GM19023 (cell line): ENCODE results near the gene LZTR1.

Experiments used
- ATAC-seq: cut with Tn5 transposase; IDR thresholded peaks from one replicate; pipeline ENCODE4 v1.9.1; 2021; ENCODE audit warnings: mild to moderate bottlenecking, moderate library complexity; ENCODE audit not compliant: unreplicated experiment

Gene LZTR1

DNA sequence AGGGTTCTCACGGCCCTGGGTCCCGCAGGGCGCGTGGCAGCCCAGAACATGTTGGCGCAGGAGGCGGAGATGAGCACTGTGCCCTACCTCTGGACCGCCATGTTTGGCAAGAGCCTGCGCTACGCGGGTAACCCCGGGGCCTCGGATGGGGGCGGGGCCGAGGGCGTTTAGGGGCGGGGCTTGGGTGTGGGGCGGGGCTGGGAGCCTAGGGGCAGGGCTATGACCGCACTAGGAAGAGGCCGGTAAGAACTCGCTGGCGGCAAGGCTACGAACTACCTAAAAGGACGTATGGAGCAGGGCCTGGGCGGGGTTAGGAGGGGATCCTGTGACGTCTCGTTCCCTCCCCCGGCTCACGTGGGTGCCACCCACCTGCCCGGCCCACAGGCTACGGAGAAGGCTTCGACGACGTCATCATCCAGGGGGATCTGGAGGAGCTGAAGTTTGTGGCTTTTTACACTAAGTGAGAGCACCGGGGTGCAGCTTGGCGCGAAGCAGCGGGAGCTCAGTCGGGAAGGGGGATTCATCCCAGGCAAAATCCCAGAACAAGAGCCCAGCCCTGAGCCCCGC, 2.8 kb upstream of the LZTR1 start:
- no peak for ATAC-seq

DNA sequence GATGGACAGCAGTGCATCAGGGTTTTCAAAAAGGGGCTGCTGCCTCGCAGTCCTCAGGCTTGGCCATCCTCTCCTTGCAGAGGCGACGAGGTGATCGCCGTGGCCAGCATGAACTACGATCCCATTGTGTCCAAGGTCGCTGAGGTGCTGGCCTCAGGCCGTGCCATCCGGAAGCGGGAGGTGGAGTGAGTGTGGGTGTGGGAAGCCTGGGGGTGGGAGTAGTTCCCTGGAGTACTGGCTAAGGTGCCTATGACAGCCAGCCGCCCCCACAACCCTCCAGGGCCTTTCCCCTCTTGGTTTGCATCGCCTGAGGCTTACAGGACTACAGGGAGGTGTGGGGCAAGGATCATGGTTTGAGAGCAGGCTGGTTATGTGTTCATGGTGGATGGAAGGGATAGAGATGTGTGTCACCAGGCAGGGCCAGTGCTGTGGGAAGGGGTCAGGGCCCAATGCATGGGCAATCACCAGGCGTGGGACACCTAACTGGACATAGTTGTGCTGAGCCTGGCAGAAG, 2.1 kb upstream of the LZTR1 start:
- no peak for ATAC-seq

DNA sequence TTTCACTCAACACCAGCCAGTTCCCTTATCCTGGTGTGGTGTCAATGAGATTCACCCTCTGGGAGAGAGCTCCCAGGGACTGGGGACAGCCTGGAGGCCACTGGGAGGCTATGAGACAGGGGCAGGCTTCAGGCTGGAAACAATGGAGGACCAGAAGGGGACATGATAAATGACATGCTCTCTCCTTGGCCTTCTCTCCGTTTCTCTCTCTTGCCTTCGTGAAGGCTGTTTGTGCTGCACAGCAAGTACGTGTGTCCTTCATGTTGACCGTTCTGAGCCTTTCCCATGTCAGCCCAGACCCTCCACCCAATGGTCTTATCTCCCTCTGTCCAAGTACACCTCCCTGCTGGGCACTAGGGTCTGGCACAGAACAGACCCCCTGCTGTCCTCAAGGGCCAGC, 1.6 kb upstream of the LZTR1 start:
- ATAC-seq, result no peak

DNA sequence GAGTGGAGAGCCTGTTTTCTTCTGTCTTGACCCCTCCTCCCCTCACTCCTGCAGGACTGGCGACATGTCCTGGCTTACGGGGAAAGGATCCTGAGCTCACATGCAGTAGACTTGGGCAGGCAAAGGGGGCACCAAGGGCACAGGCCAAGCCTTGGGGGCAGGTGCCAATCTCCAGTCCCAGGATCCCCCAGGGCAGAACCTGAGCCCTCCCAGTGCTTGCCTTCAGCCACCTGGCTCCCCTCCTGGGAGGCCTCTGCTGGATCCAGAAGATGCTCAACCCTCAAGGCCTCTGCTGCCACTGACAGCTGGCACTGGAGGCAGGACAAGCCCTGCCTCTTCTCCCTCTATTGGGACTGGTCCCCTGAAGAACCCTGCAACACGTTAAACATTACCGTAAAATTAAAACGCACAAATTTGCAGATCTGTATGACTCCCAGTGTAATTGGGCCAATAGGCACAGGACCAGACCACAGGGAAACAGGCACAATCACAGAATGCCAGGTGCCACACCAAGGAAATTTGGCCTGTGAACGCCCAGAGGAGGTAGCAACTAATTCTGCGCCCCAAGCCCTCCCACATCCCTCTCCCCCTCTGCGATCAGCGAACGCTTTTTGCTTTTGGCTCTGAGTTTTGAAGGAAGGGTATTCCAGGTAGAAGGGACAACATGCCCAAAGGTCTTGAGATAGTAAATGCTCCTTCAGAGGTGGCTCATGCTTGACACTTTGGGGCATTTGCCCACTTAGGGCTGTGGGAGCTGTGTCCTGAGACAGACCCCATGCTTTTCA, 967 bp upstream of the LZTR1 start:
- ATAC-seq, result no peak

DNA sequence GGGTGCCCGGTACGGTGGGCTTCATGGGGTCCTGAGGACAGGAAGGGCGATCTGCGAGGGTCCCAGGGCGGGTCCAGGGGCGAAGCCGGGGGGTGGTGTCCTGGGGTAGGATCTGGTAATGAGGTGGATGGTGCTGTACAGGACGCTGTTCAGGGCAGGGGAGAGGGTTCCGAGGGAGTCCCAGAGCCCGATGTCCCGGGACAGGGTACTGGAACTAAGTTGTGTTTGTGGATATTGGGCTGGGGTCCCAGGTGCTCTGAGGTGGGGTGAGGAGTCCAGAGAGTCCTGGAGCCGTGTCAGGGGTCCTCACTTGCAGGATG, 426 bp downstream of the LZTR1 start:
- no peak for ATAC-seq

DNA sequence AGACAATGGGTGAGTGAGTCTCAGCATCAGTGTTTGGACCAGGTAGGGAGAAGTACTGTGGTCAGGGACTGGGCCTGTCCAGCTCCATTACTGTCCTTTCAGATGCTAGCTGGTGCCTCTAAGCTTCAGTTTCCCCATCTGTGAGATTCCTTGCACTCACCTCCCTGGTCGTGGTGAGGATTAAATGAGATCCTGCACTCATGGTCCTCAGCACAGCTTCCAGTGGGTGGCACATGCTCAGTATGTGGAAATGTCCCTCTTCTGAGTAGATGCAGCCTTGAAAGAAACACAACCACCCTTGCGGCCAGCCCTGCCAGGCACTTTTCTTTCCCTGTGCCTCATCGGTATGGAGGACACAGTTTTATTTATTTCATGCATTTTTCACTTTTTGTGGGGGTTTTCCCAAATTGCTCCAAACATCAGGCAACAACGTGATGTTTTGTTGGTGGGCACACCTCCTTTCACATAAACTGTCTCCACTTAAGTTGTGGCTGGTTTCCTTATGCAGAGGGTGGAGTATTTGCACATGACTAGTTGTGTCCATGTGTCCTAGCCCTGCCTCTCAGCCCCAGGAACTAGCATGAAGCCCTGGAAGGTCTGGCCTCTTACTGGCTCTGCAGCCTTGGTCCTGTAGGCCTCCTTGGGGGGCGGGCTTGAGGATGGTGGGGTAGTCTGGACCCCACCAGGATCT, 1.1 kb downstream of the LZTR1 start:
- no peak for ATAC-seq

DNA sequence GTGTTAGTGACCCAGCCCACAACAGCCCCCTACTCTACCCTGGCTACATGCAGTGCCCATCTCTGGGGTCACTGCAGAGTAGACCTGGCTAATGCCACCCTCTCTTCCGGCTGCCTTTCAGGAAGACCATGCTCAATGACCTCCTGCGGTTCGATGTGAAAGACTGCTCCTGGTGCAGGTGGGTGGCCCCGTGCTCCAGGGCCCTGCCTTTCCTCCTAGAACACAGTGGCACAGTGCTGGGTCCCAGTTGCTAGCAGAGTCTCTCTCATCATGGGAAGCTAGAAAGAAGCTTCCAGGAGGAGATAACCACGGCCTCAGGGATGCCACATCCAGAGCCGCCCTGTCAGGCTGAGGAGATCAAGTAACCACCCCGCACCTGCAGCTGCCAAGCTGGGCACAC, 3.6 kb downstream of the LZTR1 start:
- ATAC-seq, result no peak

DNA sequence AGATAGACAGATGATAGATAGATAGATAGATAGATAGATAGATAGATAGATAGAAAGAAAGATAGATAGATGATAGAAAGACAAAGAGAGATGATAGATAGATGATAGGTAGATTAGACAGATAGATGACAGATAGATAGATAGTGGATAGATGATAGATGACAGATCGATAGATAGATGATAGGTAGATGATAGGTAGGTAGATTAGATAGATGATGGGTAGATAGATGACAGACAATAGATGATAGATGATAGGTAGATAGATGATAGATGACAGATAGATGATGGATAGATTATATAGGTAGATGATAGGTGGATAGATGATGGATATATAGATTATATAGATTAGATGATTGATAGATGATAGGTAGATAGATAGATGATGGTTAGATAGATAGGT, 4.3 kb downstream of the LZTR1 start:
- ATAC-seq, result no peak

DNA sequence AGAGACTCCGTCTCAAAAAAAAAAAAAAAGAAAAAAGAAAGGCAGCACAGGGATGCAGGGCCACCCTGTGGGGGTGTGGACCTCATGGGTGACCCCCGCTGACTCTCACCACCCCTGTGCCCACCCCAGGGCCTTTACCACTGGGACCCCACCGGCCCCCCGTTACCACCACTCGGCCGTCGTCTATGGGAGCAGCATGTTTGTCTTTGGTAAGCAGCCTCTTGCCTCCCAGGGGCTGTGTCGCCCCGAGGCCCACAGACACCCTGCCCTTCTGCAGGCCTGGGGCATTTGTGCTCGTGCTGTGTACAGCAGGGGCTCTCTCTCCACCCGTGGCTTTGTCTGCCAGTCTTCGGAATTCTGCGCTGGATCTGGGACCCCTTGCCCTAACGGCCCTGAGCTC, 5.3 kb downstream of the LZTR1 start:
- ATAC-seq, result no peak

DNA sequence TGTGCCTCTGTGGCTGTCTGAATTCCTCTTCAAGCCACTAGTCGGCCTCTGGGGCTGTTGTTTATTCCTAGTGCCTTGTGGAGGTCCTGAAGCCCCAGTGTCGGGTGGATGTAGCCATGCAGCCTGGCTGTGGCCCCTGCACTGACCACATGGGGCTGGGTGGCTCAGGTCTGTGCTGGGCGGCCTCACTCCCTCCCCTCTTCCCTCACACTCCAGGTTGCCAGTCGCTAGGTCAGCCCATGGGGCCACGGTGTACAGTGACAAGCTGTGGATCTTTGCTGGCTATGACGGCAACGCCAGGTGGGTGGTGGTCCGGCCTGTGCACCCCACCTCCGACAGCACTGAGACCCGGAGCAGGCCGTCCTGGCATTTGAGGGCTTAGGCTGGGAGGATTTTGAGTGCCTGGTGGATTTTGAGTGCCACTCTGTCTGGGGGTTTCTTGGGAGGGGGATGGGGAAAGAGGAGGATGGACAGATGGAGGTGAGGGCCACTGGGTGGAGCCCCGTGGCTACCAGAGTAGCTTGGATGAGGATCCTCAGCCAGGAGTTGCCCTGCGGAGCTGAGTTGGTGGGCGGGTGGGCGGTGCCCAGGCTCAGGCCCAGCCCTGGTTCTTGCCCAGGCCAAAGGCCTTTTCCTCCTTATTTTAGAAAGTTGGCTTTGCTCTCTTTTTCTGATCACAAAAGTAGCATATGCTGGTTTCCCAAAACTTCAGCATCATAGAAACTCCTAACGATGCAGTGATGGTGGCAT, 6.7 kb downstream of the LZTR1 start:
- no peak for ATAC-seq

DNA sequence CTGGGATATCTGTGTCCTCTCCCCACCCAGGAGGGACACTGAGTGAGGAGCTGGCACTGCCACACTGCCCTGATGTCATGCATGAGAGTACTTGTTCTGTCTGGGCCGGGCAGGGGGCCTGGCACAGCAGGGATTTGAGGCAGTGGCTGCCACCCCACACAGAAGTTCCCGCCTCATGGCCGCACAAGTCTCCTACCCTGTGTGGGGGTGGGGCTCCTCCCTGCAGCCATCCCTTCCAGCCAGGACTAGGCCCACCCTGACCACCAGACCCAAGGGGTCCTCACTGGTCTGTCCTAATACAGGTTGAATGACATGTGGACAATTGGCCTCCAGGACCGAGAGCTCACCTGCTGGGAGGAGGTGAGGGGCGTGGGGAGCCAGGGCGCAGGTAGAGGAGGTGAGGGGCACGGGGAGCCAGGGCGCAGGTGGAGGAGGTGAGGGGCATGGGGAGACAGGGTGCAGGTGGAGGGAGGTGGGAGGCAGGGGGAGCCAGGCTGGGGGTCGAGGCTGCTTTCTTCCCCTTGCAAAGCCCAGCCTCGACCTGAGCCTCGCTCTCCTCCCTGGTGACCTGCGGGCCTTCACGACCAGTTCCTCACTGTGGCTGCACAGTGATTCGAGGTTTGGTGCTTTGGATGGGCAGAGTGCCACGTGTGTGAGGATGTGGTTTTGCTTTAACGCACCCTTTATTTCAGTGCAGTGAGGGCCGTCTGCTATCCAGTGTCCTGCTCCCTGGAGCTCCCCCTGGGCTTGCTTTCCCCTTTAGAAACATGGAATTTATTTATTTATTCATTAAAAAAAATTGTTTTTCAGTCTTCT, 7.4 kb downstream of the LZTR1 start:
- ATAC-seq, result no peak

DNA sequence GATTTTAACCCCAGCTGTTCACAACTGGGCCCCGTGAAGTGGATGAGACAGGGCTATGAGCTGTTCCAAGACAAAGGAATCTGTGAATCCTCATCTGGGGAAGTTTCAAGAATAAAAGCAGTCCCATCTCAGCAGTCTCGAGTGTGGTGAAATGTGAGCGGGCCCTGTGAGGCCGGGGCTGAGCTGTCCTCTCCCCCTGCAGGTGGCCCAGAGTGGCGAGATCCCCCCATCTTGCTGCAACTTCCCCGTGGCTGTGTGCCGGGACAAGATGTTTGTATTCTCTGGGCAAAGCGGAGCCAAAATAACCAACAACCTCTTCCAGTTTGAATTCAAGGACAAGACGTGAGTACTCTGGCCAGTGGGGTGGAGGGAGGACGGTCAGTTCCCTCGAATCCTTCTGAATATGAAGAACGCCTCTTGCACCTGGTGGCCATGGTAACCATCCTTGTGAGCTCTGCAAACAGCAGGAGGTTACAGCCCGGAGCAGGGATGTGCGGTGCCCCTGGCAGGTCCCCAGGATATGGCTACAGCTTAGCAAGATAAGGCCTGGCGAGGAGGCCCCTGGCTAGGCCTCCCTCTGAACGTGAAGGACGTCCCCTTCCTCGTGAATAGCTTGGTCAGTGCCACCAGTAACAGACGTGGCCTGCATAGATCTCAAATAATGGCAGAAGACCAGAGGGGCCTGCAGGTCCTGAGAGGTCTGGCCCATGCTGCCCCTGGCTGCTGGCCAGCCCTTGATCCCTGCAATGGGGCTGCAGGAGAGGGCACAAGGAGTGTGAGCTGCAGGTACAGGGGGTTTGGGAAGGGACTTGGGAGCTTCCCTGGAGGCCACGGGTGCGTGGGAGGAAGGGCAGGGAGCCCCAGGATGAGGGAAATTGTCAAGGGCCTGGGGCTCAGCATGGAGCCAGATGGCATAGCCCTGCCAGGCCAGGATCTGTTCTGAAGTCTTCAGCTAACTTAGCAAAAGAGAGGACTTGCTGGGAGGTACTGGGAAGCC, 8.4 kb downstream of the LZTR1 start:
- ATAC-seq, result no peak

DNA sequence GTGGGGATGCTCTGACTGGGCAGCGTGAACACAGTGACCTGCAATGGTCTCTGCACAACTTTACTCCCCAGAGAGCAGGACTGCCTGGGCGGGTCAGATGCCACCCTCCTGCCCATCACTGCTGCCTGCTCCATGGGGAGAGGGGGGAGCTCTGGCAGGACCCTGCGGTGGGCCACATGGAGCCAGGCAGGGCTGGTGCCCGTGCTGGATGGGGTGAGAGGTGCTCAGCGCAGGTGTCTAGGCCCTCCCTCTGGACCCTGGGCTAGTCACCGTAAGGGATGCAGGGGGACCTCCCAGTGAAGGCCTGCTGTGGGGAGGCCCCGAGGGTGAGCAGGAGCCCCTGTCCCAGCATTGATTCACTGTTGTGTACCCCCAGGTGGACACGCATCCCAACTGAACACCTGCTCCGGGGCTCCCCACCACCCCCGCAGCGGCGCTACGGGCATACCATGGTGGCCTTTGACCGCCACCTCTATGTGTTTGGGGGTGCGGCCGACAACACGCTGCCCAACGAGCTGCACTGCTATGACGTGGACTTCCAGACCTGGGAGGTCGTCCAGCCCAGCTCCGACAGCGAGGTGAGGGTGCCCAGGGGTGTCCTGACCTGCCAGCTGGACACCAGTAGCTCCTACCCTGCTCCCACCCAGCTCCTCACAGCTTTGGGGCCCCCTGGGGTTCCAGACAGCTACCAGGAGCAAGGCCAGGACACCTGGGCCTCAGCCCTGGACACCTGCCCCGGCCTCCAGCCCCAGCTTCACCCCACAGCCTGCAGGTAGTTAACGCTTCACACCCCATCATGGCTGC, 9.4 kb downstream of the LZTR1 start:
- ATAC-seq, result no peak

DNA sequence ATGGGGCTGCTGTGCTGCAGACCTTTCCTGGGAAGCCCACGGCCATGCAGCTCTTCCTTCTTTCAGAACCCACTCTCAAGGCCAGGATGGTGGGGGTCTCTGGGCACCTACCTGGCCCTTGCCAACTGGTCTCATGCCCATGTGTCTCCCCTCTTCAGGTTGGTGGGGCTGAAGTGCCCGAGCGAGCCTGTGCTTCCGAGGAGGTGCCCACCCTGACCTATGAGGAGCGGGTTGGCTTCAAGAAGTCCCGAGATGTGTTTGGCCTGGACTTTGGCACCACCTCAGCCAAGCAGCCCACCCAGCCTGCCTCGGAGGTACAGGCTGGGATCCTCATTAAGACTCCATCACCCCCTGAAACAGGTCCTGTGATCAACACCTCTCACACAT, 10.0 kb downstream of the LZTR1 start:
- ATAC-seq, result no peak

DNA sequence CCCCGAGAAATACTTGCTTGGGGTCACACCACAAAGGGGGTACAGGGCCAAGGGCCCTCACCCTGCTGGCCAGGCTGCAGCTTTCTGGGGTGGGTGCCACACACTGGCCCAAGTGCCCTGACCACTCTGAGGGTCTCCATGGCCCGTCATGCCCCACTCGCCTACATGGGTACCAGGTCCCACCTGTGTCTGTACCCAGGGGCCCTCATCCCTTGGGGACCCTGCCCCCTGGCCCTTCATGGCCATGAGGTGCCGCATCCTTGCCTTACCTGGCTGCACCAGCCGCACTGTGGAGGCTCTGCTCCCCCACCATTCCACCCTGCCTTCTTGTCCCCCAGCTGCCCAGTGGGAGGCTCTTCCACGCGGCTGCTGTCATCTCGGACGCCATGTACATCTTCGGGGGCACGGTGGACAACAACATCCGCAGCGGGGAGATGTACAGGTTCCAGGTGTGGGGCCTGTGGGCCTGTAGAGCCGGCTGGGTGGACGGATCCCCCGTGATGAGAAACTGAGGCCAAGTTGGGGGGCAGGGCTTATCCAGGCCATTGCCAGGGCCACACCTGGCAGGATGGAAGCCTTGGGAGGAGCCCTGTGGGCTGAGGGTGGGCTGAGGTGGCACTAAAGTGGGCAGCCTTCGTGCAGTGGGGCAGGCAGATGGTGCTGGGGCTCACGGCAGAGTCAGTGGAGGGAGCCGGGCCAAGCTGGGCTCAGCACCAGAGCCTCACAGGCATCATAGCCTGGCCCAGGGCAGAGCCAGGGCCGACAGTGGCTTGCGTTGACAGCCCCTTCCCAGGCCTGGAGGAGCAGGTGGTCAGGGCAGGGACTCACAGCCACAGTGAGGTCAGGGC, 10.6 kb downstream of the LZTR1 start:
- no peak for ATAC-seq

DNA sequence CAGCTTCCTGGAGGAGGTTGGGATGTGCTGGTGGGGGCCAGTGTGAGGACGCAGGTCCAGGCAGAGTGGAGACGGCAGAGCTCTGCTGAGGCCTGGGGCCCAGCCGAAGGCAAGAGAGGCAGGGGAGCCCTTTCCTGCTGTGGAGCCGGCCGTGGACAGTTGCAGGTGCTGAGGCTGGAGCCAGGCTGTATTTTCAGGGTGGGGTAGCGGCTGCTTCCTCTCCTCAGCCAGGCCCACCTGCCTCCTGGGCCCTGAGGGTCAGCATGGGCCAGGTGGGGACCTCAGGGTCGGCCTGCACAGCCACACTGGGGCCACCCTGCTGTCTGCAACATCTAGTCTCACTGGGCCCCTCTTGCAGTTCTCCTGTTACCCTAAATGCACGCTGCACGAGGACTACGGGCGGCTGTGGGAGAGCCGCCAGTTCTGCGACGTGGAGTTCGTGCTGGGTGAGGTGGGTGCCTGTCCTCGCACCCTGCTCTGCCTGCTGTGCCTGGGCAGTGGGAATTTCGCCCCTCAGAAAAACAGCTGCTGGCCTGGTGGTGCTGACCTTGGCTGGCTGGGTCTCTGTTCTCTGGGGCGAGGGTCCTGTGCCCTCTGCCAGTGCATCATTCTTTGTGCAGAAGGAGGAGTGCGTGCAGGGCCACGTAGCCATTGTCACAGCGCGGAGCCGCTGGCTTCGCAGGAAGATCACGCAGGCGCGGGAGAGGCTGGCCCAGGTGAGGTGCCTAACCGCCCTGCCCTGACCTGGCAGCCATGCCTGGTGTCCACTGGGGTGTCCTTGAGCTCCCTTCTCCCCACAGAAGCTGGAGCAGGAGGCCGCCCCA, 11.4 kb downstream of the LZTR1 start:
- no peak for ATAC-seq
